ENCODE measurements around the gene STARD7.

STARD7 gene

DNA sequence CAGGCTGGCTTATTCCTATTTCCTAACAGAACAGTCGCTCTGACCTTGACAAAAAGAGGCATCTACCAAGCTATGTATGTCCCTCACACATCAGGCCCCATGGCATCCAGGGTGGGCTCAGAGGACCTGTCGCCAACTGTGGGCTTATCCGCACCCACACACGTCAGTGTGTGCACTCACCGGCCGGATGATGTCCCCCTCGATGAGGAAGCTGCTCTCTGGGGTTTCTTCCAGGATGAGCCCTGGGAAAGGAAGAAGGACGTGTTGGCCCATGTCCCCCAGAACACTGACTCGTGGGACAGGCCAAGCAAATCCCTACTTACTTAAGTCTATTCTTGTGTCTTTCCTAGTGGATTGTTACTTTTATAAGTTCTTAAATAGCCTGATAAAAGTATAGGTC, 73.5 kb downstream of the STARD7 start:
- H3K27me3 ChIP-seq (ENCODE audit: insufficient read depth, low read length, poor library complexity, severe bottlenecking) = no peaks in the 10 kb centered on the region
- H3K4me1 ChIP-seq (ENCODE audit: insufficient read depth, low read length, poor library complexity, severe bottlenecking) = no peaks in the 10 kb centered on the region

More for the DNA sequence above, 73.5 kb downstream of the STARD7 start:
- no peaks in the 10 kb centered on the region for H3K36me3 ChIP-seq (ENCODE audit: insufficient read depth, low read length)
- no peak overlapping the region for H3K9ac ChIP-seq (ENCODE audit: low read depth, low read length, poor library complexity, severe bottlenecking)
- no peaks in the 10 kb centered on the region for H3K9me3 ChIP-seq (ENCODE audit: insufficient read depth, low read depth, low read length)
- H3K79me2 ChIP-seq (ENCODE audit: insufficient read depth, low read length) = no peaks in the 10 kb centered on the region
- H3F3A ChIP-seq (ENCODE audit: low read depth) = no peaks in the 10 kb centered on the region
- TF ChIP-seq, protein P1, sequence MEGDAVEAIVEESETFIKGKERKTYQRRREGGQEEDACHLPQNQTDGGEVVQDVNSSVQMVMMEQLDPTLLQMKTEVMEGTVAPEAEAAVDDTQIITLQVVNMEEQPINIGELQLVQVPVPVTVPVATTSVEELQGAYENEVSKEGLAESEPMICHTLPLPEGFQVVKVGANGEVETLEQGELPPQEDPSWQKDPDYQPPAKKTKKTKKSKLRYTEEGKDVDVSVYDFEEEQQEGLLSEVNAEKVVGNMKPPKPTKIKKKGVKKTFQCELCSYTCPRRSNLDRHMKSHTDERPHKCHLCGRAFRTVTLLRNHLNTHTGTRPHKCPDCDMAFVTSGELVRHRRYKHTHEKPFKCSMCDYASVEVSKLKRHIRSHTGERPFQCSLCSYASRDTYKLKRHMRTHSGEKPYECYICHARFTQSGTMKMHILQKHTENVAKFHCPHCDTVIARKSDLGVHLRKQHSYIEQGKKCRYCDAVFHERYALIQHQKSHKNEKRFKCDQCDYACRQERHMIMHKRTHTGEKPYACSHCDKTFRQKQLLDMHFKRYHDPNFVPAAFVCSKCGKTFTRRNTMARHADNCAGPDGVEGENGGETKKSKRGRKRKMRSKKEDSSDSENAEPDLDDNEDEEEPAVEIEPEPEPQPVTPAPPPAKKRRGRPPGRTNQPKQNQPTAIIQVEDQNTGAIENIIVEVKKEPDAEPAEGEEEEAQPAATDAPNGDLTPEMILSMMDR (conservative IDR thresholded peaks at IDR 0.05; ENCODE audit: low read length) = no peak
- TF ChIP-seq EZH2phosphoT487 (IDR thresholded peaks at IDR 0.05; ENCODE audit: borderline replicate concordance) = no peak
- no peaks in the 10 kb centered on the region for H4K20me1 ChIP-seq (ENCODE audit: insufficient read depth, low read length, poor library complexity, severe bottlenecking)
- no peak overlapping the region for H2AFZ ChIP-seq (ENCODE audit: low read length)
- H3K4me2 ChIP-seq (ENCODE audit: low read depth, low read length, poor library complexity, severe bottlenecking) = no peak overlapping the region
- H3K4me3 ChIP-seq (ENCODE audit: low read length, poor library complexity, severe bottlenecking) = no peak overlapping the region
- no peaks in the 10 kb centered on the region for H3K9me2 ChIP-seq (replicated peaks; ENCODE audit: low read depth, low read length)

Measured in Loucy (cell line).